ENCODE results near the gene IMPA2.
"Not testable (repeated sequence)": the region's sequence is repeated elsewhere in the genome, so short reads cannot be mapped to it uniquely, and the experiment has no call there.

The IMPA2 gene

DNA sequence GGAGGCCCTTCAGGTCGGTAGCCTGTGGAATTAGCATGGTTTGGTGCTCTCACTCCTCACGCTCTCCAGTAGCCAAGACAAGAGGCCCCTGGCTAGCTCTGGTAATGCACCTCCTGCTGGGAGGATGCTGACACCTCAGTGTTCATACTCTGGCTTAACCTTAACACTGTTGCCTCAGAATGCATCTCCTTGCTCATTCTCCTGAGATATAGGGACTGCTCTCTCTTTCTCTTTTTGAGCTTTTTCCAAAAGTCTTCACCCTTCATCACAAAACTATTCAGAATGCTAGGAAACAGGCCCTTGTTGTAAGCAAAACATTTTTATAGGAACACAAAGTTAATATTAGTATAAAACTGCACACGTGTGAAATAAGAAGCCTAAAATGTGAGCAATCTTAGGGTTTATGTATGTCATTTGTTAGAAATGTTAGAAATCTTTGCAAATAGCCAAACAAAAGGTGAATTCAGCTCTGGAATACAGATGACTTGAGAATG, 17.3 kb upstream of the IMPA2 start:
- DNase-seq: no peak

GRCh38 chr18:11969904-11970835, 11.1 kb upstream of the IMPA2 start:
- DNase-seq: no peak

- not testable (repeated sequence) for DNase-seq
Measured at GRCh38 chr18:11970836-11971226, 10.5 kb upstream of the IMPA2 start.

GRCh38 chr18:11972371-11973174, 8.7 kb upstream of the IMPA2 start:
- no peak for DNase-seq

DNA sequence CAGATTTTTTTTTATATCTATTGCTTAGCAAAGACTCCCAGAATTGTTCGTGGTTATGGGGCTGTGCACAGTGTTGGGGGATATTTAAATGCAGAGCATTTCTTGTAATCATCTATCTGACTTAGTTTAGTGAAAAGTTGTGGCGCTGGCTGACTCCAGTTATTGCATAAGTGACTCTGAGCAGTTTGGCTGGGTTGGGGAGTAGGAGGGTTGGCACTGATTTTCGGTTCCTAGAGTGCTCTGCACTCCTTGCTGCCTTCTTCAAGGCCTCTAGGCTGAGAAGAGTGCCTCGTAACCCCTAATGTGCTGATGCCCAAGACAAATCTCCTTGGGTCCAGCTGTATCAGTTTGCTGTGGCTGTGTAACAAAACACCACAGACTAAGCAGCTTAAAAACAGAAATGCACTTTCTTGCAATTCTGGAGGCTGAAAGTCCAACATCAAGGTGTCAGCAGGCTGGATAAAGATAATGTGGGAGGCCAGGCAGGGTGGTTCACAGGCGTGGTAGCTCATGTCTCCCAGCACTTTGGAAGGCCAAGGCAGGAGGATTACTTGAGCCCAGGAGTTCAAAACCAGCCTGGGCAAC, 6.5 kb upstream of the IMPA2 start:
- no peak for DNase-seq

- DNase-seq: no peak
Measured at GRCh38 chr18:11975723-11976122, 5.6 kb upstream of the IMPA2 start.

- no peak for DNase-seq
Measured at GRCh38 chr18:11976315-11977152, 4.8 kb upstream of the IMPA2 start.

- no peak for DNase-seq
Measured at GRCh38 chr18:11977153-11977466, 4.2 kb upstream of the IMPA2 start.

GRCh38 chr18:11978956-11979355, 2.4 kb upstream of the IMPA2 start:
- no peak for DNase-seq

GRCh38 chr18:11980163-11980493, 1.2 kb upstream of the IMPA2 start:
- no peak for DNase-seq

DNA sequence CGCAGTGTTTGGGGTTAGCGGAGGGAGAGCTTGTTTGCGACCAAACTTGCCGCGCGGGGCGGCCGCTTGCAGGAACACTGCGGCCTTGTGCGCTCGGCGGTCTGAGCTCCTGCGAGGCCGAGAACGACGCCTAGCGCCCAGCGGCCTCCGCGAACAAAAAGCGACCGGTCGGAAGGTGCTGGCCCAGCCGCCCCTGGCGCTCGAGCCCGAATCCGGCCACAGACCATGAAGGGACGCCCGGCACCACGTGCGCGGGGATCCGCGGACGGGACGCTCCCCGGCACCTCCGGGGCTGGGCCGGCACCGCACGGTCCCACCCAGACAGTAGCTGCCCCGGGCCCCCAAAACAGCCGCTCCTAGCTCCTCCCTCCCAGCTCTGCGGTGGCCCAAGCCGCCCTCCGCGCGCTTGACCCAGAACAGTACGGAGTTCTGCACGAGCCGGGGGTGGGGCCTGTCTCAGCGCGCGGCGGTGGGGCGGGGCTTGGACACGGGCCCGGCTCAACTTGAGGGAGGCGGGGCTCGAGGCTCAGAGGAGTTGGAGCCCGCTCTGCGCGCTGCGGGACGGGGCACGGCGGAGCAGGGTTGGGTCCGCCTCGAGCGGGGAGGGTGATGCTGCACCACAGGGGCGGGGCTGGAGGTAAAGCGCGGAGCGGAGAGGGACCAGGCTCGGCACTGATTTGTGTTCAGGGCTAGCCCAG, 664 bp upstream of the IMPA2 start:
- peak; percentile 89 for DNase-seq

DNA sequence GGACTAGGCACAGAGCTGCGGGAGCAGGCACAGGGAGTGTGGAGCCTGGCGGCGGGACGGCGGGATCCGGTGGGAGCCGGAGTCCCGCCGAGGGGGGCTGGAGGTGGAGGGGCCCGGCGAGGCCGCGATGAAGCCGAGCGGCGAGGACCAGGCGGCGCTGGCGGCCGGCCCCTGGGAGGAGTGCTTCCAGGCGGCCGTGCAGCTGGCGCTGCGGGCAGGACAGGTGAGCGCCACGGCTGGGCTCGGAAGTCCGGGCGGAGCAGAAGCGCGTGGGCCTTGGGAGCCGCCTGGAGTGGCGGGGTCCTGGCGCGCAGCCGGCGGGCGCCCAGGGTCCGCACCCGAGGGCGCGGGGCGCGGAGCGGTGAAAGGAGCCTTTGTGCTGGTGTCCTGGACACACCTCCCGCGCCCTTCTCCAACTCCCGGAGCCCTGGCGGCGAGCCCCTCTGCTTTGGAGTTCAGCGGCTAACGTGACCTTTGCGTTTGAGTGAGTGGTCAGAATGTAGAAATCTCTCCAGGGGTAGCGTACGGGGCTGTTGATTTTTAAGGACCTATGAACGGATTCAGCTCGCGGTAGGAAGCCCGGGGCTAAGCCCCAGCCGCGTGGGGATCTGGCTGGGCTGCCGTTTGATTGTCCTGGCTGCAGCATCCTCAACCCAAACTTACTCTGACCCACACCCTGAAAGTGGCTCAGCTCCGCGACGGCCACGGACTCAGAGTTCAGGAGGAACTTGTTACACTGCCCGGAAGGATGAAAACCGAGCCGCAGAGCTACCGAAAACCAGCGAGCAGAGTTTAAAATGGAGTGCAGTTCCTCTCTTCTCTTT, 448 bp downstream of the IMPA2 start:
- peak; percentile 3 for DNase-seq

DNA sequence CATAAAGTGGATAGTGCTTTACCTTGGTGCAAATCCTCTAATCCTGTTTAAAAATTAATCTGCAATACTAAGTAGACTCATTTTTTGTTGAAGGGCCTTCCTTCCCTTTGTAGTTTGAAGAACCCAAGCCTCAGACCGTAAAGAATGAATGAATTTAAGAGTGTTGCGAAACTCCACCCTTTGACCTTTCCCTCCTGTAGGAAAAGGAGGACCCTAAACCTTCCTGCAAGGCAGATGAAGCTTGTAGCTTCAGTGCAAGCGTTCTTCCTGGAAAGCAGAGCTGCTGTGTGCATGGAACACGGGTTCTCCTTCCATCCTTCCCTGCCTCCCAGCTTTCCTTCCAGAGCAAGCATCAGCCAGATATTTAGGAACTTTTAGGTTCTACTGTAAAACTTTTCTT, 1.7 kb downstream of the IMPA2 start:
- DNase-seq: no peak

DNA sequence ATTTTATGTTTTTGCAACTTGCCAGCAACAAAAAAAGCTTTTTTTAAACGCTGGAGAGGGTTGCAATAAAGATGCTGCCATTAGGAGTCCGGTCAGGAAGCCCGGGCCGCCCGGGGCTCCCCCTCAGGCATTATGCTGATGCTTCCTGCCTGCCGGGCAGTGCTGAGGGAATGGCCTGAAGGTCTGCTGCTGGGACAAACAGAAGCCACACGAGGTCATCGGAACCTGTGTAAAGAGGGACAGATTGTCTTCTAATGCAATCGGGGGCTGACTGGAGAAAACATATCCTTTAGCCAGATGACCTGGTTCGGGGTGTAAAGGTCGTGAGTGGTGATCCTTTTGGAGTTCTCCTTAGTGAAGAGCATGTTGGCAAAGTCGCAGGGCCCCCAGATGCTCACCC, 2.3 kb downstream of the IMPA2 start:
- no peak for DNase-seq

DNA sequence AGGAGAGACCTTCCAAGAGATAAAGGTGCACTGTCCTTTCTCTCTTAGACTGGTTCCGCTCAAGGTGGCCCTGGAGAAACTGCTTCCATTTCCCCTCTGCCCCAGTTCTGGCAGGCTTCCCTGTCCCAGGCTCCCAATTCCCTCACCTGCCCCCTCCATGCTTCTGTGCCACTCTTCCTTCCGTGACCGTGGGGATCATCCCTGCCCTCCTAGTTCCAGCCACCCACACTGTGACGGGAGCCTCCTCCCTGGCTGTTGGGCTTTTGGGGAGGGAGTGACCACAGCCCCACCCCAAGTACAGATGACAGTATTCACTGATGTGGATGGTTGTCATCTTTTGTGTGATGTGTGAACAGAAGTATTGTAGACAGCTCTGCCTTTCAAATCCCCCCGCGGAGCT, 2.8 kb downstream of the IMPA2 start:
- no peak for DNase-seq

GRCh38 chr18:11985586-11985985, 4.3 kb downstream of the IMPA2 start:
- DNase-seq: no peak

- DNase-seq: no peak
Measured at GRCh38 chr18:11986061-11986460, 4.8 kb downstream of the IMPA2 start.

DNA sequence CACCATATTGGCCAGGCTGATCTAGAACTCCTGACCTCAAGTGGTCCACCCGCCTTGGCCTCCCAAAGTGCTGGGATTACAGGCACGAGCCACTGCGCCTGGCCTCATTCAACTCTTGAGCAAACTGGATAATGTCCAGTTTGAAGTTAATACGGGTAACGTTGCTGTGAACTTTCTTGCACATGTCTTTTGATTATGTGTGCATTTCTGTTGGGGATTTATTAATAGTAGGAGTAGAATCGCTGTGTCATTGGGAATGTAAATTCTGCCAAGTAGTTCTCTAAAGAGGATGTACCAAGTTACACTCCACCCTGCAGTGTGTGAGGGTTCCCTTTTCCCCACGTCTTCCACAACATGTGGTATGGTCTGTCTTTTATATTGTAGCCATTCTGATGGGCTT, 6.2 kb downstream of the IMPA2 start:
- DNase-seq: no peak

DNA sequence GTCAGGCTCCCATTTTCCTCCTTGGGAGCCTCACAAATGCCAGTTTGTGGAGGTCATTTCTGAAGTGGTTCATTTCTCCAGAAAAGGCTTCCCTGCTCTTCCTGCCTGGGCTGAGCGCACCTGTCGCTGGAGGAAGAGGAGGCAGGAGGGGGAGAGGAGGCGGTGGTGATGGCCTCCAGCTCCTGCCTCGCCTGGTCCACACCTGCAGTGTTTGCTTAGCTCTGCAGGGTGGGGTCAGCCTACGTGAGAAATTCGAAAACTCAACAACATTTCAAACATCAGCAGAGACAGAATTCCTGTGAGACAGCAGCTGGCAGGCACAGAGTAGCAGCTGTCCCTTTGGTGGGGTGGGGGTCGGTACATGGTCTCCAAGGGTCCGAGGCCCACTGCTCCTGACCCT, 7.9 kb downstream of the IMPA2 start:
- DNase-seq: no peak

DNA sequence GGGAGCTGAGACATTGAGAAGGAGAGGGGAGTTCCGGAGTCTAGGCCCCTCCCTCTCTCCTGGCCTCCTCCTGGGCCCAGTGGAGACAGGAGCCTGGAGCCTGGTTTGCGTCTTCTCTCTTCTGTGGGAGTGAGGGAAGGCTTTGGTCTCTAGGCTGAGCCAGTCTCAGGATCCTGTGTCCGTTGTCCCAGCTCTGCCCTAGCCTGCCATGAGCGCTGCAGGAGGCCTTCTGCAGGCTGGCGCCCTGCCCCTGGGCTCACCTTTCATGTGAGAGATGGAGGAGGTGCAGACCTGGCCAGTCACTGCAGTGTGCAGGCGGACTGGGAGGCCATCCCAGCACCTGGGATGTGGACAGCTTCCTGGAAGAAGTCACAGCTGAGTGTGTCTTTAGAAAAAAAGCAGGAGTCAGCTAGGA, 8.7 kb downstream of the IMPA2 start:
- DNase-seq: no peak

DNA sequence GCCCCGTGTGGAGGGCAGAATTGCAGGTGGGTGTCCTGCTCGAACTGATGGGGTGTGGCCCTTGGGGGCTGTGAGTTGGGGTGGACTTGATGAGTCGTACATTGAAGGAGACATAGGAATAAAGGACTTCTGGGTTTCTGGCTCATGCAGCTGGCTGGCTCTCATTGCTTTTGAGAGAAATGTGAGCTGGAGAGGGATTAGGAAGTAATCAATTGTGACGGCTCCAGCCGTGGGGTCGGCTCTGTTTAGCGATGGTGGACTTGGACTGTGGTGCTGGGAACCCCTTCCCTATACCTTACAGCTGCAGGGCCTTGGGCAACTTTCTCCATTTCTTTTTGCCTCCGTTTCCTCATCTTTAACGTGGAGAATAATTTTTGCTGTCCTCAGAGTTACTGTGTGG, 9.2 kb downstream of the IMPA2 start:
- no peak for DNase-seq
